Stimulated activated memory B cell treated with anti-CD40 and anti-IgM and Interleukin-4, amounts not matched to agents 10 μg/mL and 1 μg/mL and 100 μg/mL, for 72 hours (primary cell): ENCODE results near the gene MAML3.

Experiments
- ATAC-seq: fragments of 150-1000 bp; cut with Tn5 transposase; 2 replicates; pipeline ENCODE4 v1.10.0; 2021
- H3K27ac Mint-ChIP-seq: one replicate; pipeline ENCODE4 v1.8.0; 2022; ENCODE audit warnings: mild to moderate bottlenecking, mixed read lengths
- H3K27me3 Mint-ChIP-seq: one replicate; pipeline ENCODE4 v1.8.0; 2022; ENCODE audit warnings: mixed read lengths
- H3K36me3 Mint-ChIP-seq: one replicate; pipeline ENCODE4 v1.8.0; 2022; ENCODE audit warnings: mixed read lengths
- H3K4me1 Mint-ChIP-seq: one replicate; pipeline ENCODE4 v1.8.0; 2022; ENCODE audit warnings: mixed read lengths
- H3K4me3 Mint-ChIP-seq: one replicate; pipeline ENCODE4 v1.8.0; 2022; ENCODE audit warnings: mild to moderate bottlenecking, moderate library complexity, mixed read lengths
- H3K9me3 Mint-ChIP-seq: one replicate; pipeline ENCODE4 v1.8.0; 2022; ENCODE audit warnings: mixed read lengths

The MAML3 gene

DNA sequence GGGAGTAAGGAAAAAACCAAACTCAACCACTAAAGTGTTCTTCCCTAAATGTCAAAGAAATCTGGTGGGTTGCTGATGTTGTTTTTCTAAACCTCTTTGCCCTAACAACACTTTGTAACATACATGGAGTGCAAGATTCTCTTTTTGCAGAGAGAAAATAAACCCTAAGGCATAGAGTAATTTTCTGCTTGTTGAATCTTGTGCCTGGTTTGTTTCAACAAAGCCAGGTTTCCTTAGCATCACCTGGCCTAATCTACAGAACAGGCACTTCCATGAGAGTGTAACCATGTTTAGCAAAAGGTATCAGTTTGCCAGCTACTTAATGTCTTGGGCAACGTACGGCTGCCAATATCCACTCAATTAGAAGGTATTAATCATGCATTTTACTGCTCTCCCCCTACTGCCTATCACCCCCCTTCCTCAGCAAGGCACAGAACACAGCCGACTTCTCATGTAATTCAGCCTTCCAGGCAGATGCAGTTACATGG lies 219.2 kb downstream of the MAML3 start:
- H3K27ac Mint-ChIP-seq, result no peak overlapping the region
- H3K4me3 Mint-ChIP-seq, result no peak overlapping the region
- H3K36me3 Mint-ChIP-seq, result no peaks in the 10 kb centered on the region
- H3K27me3 Mint-ChIP-seq, result no peaks in the 10 kb centered on the region
- ATAC-seq, result no peak
- no peaks in the 10 kb centered on the region for H3K9me3 Mint-ChIP-seq
- H3K4me1 Mint-ChIP-seq, result no peaks in the 10 kb centered on the region

DNA sequence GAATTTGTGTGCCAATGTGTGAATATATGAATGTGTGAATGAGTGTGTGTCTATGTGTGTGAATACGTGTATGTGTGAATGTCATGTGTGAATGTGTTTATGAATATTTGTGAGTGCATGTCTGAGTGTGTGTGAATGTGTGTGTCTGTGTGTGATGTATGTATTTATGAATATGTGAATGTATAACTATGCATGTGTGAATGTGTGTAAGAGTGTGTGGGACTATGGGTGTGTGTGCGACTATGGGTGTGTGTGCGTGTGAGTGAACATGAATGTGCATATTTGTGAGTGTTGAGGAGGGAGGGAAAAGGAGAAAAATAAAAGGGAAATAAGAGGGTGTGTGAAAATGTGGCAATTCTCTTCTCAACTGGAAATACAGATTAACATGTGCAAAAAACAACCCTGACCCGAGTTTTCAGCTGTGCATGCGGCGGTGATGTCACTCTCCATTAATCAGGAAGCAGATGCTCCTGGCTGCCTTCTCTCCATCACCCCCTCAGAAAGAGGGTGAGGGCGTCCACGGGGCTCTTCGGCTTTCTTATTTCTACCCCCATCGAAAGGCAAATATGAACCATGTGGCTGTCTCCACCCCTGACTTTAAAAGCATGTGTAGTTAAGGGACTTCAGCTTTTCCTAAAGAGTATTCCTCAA lies 219.8 kb downstream of the MAML3 start:
- Mint-ChIP-seq H3K4me1 (no peaks in the 10 kb centered on the region), H3K4me3 (no peak overlapping the region), H3K27me3 (peaks cover 1% of the 10 kb centered on the region), H3K9me3 (no peaks in the 10 kb centered on the region), H3K27ac (no peak overlapping the region), H3K36me3 (no peaks in the 10 kb centered on the region)
- no peak for ATAC-seq

GRCh38 chr4:139933541-139933940 lies 220.4 kb downstream of the MAML3 start:
- H3K9me3 Mint-ChIP-seq, result no peaks in the 10 kb centered on the region
- no peak for ATAC-seq
- no peak overlapping the region for H3K27ac Mint-ChIP-seq

GRCh38 chr4:139933104-139933503 lies 220.9 kb downstream of the MAML3 start:
- H3K4me1 Mint-ChIP-seq, result no peaks in the 10 kb centered on the region
- H3K9me3 Mint-ChIP-seq, result no peaks in the 10 kb centered on the region
- no peak overlapping the region for H3K27ac Mint-ChIP-seq
- H3K4me3 Mint-ChIP-seq, result no peak overlapping the region
- peaks cover 12% of the 10 kb centered on the region for H3K27me3 Mint-ChIP-seq
- ATAC-seq, result no peak
- H3K36me3 Mint-ChIP-seq, result no peaks in the 10 kb centered on the region

More at GRCh38 chr4:139933541-139933940, 220.4 kb downstream of the MAML3 start:
- no peaks in the 10 kb centered on the region for H3K4me1 Mint-ChIP-seq
- no peak overlapping the region for H3K4me3 Mint-ChIP-seq
- no peaks in the 10 kb centered on the region for H3K36me3 Mint-ChIP-seq
- H3K27me3 Mint-ChIP-seq, result peaks cover 7% of the 10 kb centered on the region

GRCh38 chr4:139924782-139925181 lies 229.2 kb downstream of the MAML3 start:
- H3K27me3 Mint-ChIP-seq, result peaks cover 29% of the 10 kb centered on the region
- ATAC-seq, result no peak
- no peak overlapping the region for H3K27ac Mint-ChIP-seq

DNA sequence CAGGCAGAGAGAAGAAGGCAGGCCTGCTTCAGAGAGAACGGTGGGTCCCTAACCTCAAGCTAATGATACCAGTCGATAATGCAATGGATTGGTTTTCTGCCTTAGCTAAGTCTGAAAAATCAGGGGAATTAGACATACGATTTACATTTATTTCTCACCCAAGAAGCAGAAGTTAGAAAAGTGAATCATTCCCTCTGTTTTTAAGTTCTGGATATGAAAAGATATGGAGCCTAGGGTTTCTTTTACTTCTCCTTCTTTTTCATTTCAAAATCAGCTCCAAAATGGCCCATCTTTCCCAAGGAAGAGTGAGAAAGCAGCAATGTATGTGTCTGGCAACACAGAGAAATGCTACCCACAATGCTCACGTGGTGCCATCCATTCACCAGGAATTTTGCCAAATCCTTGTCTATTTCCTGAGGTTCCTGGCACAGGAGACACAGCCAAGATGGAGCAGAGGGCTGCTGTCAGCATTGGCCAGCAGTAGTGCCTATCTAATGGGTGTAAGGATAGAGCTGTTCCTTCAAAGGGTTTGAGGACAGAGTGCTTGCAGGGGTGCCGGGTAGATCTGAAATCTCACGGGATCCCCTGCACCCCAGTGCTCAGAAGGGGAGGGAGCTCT lies 231.5 kb downstream of the MAML3 start:
- H3K4me3 Mint-ChIP-seq, result no peak overlapping the region
- H3K27ac Mint-ChIP-seq, result no peak overlapping the region
- peaks cover 23% of the 10 kb centered on the region for H3K27me3 Mint-ChIP-seq
- H3K4me1 Mint-ChIP-seq, result no peaks in the 10 kb centered on the region
- H3K36me3 Mint-ChIP-seq, result no peaks in the 10 kb centered on the region
- ATAC-seq, result no peak
- no peaks in the 10 kb centered on the region for H3K9me3 Mint-ChIP-seq

More at GRCh38 chr4:139924782-139925181, 229.2 kb downstream of the MAML3 start:
- H3K36me3 Mint-ChIP-seq, result no peaks in the 10 kb centered on the region
- no peak overlapping the region for H3K4me3 Mint-ChIP-seq
- no peaks in the 10 kb centered on the region for H3K4me1 Mint-ChIP-seq
- H3K9me3 Mint-ChIP-seq, result no peaks in the 10 kb centered on the region

GRCh38 chr4:139921429-139922184 lies 232.4 kb downstream of the MAML3 start:
- ATAC-seq, result no peak
- Mint-ChIP-seq H3K9me3 (no peaks in the 10 kb centered on the region), H3K4me3 (no peak overlapping the region), H3K27me3 (peaks cover 23% of the 10 kb centered on the region), H3K36me3 (no peaks in the 10 kb centered on the region), H3K4me1 (no peaks in the 10 kb centered on the region), H3K27ac (no peak overlapping the region)

GRCh38 chr4:139920486-139921002 lies 233.4 kb downstream of the MAML3 start:
- Mint-ChIP-seq H3K27ac (no peak overlapping the region), H3K4me3 (no peak overlapping the region), H3K4me1 (no peaks in the 10 kb centered on the region), H3K36me3 (no peaks in the 10 kb centered on the region), H3K27me3 (peaks cover 23% of the 10 kb centered on the region), H3K9me3 (no peaks in the 10 kb centered on the region)
- no peak for ATAC-seq

DNA sequence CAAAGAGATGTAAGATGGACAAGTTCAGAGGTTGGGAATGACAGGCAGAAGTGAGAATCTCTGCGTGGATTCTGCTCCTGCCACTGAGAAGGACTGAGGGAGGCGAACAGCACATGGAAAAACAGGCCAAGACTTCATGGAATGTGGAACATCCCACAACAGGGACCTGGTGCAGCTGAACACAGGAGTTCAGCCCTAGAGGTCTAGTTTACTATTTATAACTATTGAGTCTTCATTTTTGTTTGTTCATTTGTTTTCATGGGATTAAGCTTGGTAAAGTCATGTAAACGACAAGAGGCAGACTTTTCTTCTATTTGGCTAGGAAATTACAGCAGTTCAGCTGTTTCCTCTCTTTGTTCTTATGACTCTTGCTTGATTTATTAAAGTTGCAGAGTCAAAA lies 234.5 kb downstream of the MAML3 start:
- Mint-ChIP-seq H3K4me3 (no peak overlapping the region), H3K9me3 (no peaks in the 10 kb centered on the region), H3K27me3 (peaks cover 23% of the 10 kb centered on the region), H3K4me1 (no peaks in the 10 kb centered on the region), H3K27ac (no peak overlapping the region), H3K36me3 (no peaks in the 10 kb centered on the region)
- ATAC-seq, result no peak

DNA sequence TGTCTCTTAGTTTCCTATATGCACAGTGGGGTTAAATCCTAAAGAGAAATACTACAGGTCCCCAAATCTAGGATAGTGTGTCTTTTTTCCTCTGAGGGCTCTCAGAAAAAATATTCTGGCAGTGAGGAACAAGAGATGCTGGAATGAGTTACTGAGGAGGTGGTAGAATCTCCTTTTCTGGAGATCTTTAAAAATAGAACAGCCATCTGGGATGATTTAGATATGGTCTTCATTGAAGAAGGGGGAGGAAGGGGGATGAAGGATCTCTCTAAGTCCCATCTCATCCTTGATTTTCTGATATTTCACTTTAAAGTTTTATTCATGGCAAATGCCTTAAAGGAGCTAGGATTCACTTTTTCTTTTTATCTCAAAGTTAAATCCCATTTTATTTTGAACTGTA lies 235.0 kb downstream of the MAML3 start:
- Mint-ChIP-seq H3K4me3 (no peak overlapping the region), H3K4me1 (no peaks in the 10 kb centered on the region), H3K27me3 (peaks cover 23% of the 10 kb centered on the region), H3K9me3 (no peaks in the 10 kb centered on the region), H3K36me3 (no peaks in the 10 kb centered on the region), H3K27ac (no peak overlapping the region)
- ATAC-seq, result no peak

DNA sequence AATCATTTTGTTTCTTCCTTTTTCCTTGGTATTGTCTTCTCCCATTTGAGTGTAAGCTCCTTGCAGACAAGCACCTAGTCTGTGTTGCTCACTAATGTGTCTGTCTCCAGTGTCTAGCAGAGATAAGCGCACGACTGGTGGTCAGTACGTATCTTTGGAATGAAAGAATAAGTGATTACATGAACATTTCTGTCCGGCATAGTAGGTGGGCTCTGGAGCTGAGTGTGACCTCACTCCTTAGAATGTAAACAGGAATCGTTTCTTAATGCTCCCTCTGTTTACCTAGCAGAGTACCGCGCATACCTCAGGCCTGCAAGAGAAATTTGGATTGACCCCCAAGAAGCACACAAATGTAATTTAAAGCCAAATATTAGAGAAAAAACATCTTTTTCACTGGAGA lies 235.4 kb downstream of the MAML3 start:
- H3K9me3 Mint-ChIP-seq, result no peaks in the 10 kb centered on the region
- no peak overlapping the region for H3K4me3 Mint-ChIP-seq
- H3K4me1 Mint-ChIP-seq, result no peaks in the 10 kb centered on the region
- H3K27me3 Mint-ChIP-seq, result peaks cover 23% of the 10 kb centered on the region
- ATAC-seq, result no peak
- no peak overlapping the region for H3K27ac Mint-ChIP-seq
- H3K36me3 Mint-ChIP-seq, result no peaks in the 10 kb centered on the region

DNA sequence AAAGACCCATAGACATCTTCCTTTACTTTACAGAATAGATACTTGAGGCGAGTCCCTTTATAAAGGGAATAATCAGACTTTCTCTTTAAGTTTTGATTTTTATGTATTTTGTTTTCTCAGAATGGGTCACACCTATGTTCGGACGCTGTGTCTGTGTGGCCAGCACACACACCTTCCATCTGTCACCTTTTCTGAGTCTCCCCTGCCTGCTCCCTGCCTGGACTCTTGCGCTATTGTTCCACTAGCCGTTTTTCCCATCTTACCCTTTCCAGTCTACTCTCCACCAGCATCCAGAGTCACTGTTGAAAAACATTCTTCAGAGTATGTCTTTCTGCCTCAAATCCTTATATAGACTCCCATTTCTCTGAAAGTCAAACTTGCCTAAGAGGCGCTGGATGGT lies 236.1 kb downstream of the MAML3 start:
- Mint-ChIP-seq H3K4me1 (no peaks in the 10 kb centered on the region), H3K27me3 (peaks cover 24% of the 10 kb centered on the region), H3K36me3 (no peaks in the 10 kb centered on the region), H3K27ac (no peak overlapping the region), H3K4me3 (no peak overlapping the region), H3K9me3 (no peaks in the 10 kb centered on the region)
- ATAC-seq, result no peak

- ATAC-seq, result no peak
- no peak overlapping the region for H3K27ac Mint-ChIP-seq
- no peaks in the 10 kb centered on the region for H3K9me3 Mint-ChIP-seq
- H3K4me3 Mint-ChIP-seq, result no peak overlapping the region
- no peaks in the 10 kb centered on the region for H3K36me3 Mint-ChIP-seq
- no peaks in the 10 kb centered on the region for H3K4me1 Mint-ChIP-seq
- peaks cover 34% of the 10 kb centered on the region for H3K27me3 Mint-ChIP-seq
These were observed 237.9 kb downstream of the MAML3 start for GRCh38 chr4:139916041-139916440.

DNA sequence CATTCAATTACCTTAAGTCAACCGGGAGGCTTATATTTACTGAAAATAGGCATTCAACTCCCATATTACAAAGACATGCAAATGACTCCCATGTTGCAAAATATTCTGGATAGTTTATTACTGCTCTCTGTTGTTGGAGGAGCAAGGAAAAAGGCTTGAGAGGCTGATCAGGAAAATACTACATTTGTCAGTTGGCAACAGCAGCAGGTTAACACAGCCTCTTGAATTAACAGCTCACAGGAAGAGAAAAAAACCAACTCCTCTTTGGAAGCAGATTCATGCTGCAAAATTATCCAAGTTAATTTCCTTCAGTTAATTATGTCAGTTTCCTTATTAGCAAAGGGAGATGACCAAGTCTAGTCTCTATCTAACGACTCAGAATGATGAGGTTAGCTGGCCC lies 238.9 kb downstream of the MAML3 start:
- ATAC-seq, result no peak
- Mint-ChIP-seq H3K27me3 (peaks cover 37% of the 10 kb centered on the region), H3K4me3 (no peak overlapping the region), H3K9me3 (no peaks in the 10 kb centered on the region), H3K4me1 (no peaks in the 10 kb centered on the region), H3K36me3 (no peaks in the 10 kb centered on the region), H3K27ac (no peak overlapping the region)

DNA sequence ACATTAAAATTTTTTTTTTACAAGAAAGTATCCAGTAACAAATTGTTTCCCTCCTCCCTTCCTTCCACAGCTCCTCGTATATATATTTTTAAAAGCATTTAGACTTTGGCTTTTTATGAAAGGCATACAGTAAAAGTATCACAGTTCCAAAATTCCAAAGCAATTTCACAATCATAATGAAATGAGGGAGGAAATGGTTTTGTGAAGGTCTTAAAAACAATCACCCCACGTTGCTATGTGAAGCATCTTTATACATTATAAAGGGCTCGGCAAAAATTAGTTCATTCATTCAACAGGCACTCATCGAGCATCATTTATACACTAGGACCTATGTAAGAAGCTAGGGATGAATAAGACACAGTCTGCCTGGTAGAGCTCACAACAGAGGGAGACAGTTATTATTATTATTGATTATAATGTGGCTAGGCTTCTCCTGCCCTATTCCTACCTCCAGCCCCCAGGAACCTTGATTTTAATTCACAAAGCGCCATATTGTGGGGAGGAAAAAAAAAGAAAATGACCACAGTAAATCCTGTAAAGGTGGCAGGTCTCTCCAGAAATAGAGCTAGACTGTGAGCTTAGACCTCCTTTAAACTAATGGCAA lies 239.9 kb downstream of the MAML3 start:
- H3K9me3 Mint-ChIP-seq, result no peaks in the 10 kb centered on the region
- no peak overlapping the region for H3K27ac Mint-ChIP-seq
- H3K4me1 Mint-ChIP-seq, result no peaks in the 10 kb centered on the region
- H3K36me3 Mint-ChIP-seq, result no peaks in the 10 kb centered on the region
- peaks cover 37% of the 10 kb centered on the region for H3K27me3 Mint-ChIP-seq
- no peak overlapping the region for H3K4me3 Mint-ChIP-seq
- ATAC-seq, result no peak
